SK-N-MC (cell line): ENCODE results near the gene SYCP2.

ENCODE experiments used
- EZH2 ChIP-seq: fragments of 200-600 bp; sonication (generic); IDR thresholded peaks from one replicate; pipeline ENCODE4 v1.6.1; 2017; ENCODE audit warnings: antibody characterized with exemption
- FOXP2 ChIP-seq: optimal IDR thresholded peaks from 2 replicates; pipeline ENCODE3; 2011; ENCODE audit warnings: mild to moderate bottlenecking, moderate library complexity; ENCODE audit not compliant: insufficient read depth; ENCODE audit errors: extremely low read length, control extremely low read depth
- POLR2AphosphoS5 ChIP-seq: IDR thresholded peaks from 2 replicates; pipeline ENCODE4 v1.6.1; 2012; ENCODE audit warnings: mild to moderate bottlenecking, low read depth, low read length, borderline replicate concordance

DNA sequence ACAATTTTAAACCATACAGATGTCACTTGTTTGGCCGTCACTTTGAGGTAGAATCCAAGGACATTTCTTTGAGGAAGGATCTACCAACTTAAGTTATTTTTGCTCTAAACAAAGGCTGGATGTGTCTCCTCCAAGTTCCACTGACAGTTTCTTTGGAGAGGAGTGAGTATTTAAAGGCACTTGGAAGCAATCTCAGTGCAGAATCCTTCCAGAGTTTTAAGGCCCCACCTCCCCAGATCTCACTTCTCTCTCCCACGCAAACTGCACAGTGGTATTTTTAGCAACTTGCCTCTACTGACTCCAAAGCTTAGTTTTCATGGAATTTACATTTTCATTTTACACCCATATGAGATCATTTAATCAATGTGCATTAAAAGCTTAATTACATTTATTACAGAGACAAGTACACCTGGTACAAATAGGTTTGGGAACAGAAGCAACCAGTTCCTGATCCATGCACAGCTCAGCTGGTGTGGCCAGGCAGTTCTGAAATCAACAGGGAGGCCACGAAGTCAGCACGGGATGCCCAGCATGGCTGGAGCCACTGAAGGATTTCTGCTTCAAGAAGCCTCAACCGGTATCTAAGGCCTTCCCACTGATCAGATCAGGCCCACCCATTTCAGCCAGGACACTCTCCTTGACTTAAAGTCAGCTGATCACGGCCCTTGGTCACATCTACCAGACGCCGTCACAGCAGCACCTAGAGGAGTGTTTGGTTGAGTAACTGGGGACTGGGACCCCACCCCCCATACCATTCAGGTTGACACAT, 109.8 kb downstream of the SYCP2 start:
- no peak for TF ChIP-seq EZH2
- TF ChIP-seq POLR2AphosphoS5: no peak
- TF ChIP-seq FOXP2: no peak
